K562 (cell line): ENCODE measurements around the gene LDB2.

ENCODE experiments used
- GTF3C2 ChIP-seq: IDR thresholded peaks from 3 replicates; pipeline ENCODE4 v1.6.1; 2011; ENCODE audit warnings: borderline replicate concordance, mild to moderate bottlenecking, moderate library complexity; ENCODE audit not compliant: insufficient read length; ENCODE audit errors: extremely low read depth
- MAFG ChIP-seq: fragments of 450-650 bp; conservative IDR thresholded peaks from 2 replicates; pipeline ENCODE4 v1.6.1; 2016; ENCODE audit warnings: missing genetic modification characterization, missing compliant biosample characterization
- MAX ChIP-seq: sonication (generic); formaldehyde crosslinking; IDR thresholded peaks from 2 replicates; pipeline ENCODE4 v1.9.0; 2022; ENCODE audit warnings: mild to moderate bottlenecking, missing genetic modification reagents
- POLR2A ChIP-seq: fragments of 450-650 bp; conservative IDR thresholded peaks from 2 replicates; pipeline ENCODE4 v1.6.1; 2016
- ZNF263 ChIP-seq: sonication (generic); formaldehyde crosslinking; IDR thresholded peaks from 2 replicates; pipeline ENCODE4 v1.8.0; 2022; ENCODE audit warnings: mild to moderate bottlenecking, missing genetic modification reagents, borderline replicate concordance

- TF ChIP-seq ZNF263 (CRISPR knock-in tag) (no peak), POLR2A (no peak), MAX (CRISPR knock-in tag) (no peak), MAFG (no peak), GTF3C2 (no peak)
Measured at GRCh38 chr4:16883806-16884205, 14.6 kb downstream of the LDB2 start.
